NCI-H82 treated with DMSO at 0.1 percent for 48 hours (cell line): ENCODE data around the gene PHACTR1.
"Not testable (repeated sequence)": the region's sequence is repeated elsewhere in the genome, so short reads cannot be mapped to it uniquely, and the experiment has no call there.

ENCODE experiments used
- DNase-seq: peaks from one replicate; lab custom pipeline; 2025; ENCODE audit not compliant: unreplicated experiment; lab: John Stamatoyannopoulos, UW

The PHACTR1 gene

GRCh38 chr6:12748815-12749521 lies 32.4 kb downstream of the PHACTR1 start:
- DNase-seq: no peak

GRCh38 chr6:12749531-12750379 lies 33.2 kb downstream of the PHACTR1 start:
- peak; percentile 14 for DNase-seq

GRCh38 chr6:12750416-12750815 lies 33.8 kb downstream of the PHACTR1 start:
- DNase-seq: no peak

DNA sequence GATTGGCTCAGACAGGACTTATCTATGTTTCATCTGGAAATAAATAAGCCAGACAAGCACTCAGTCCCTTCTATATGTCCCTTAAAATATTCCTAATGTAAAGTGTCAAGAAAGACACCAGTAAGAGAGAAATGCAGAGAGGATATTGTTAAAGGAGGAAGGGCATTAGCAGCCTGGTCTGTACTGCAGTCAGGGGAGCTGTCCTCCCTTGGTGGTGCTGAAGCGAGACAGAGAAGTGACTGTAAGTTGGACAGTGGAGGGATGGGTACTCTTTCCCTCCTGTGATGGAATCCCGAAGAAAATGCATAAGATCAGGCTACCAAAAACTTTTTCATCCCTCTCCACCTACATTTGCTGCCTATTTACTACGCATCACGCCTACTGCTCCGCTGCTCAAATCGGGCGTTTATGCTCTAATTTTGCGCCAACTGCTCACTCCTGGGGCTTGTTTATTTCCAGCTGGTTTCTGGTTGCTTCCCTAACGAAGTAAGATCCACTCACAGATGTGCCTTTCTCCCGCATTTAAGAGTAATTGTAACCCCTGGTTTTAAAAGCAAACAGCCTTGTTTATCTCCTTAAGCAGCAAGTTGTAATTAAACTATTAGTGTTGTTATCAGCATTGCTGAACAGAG lies 35.2 kb downstream of the PHACTR1 start:
- peak; percentile 6 for DNase-seq

- no peak for DNase-seq
These were observed 36.5 kb downstream of the PHACTR1 start for GRCh38 chr6:12753036-12753435.

GRCh38 chr6:12760226-12760625 lies 43.7 kb downstream of the PHACTR1 start:
- no peak for DNase-seq

DNA sequence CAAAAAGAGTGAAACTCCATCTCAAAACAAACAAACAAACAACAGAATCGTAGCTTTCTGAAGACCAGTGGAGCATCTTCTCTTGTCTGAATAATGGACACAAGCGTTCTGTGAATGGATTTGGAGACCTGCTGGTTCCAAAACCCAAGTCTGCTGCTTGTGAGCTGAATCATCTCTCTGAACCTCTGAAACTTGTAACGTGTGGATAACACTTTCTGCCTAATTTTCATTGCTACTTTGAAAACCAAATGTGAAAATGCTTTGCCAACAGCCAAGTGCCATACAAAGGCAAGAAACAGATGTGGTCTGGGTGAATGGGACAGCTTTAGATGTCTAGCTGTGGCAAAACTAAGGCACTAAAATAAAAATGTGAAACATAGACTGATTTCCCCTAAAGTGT lies 44.3 kb downstream of the PHACTR1 start:
- no peak for DNase-seq

DNA sequence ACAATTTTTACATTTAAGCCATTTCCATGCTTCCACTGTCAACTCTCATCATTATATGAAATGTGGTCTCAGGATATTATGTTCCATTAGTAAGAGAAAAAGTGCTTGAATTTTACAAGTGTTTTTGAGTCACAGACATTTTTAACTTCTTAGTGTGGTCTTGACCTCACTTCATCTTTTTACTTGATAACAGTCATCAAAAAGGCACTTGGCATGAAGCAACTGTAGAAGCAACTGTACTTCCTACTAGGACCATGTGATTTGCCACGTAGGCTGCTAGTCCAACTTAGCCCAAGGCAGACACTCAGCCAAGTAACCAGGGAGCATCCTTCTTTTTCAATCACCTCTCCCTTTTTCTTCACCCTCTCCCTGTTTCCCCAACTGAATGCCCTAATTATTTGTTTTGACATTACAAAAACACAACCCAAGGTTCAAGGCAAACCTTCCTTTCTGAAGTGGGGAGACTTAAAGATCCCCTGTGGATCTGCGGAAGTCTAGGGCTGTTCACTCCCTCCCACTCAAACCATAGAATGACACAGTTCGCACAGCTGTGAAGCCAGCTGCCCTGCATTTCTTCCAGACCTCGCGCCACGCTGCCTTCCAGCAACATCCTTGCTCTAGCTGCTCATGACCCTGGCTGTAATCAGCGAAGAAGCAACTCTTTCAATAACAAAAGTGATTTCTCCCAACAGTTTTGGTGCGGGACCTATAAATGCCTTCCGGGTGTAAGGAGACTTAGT lies 45.0 kb downstream of the PHACTR1 start:
- DNase-seq: no peak

- not testable (repeated sequence) for DNase-seq
These were observed 46.3 kb downstream of the PHACTR1 start for GRCh38 chr6:12762731-12763434.

- DNase-seq: no peak
These were observed 49.8 kb downstream of the PHACTR1 start for GRCh38 chr6:12766365-12766764.

DNA sequence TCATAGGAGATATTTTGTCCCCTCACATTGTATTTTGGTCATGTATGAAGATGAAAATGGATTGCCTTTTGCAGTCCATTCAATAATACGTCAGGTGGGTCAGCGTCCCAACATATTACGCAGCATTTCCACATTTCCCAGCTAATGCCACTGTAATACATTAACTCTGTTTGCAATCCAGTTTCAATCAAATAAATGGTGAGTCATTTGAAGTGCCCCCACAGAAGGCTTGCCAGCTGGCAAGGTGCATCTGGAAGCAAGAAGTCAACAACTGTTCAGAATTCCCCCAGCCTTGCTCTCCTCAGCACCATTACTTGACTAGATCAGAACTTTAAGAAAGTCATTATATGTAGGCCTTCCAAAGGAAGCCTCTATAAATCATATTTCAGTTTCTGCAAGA lies 50.4 kb downstream of the PHACTR1 start:
- no peak for DNase-seq

DNA sequence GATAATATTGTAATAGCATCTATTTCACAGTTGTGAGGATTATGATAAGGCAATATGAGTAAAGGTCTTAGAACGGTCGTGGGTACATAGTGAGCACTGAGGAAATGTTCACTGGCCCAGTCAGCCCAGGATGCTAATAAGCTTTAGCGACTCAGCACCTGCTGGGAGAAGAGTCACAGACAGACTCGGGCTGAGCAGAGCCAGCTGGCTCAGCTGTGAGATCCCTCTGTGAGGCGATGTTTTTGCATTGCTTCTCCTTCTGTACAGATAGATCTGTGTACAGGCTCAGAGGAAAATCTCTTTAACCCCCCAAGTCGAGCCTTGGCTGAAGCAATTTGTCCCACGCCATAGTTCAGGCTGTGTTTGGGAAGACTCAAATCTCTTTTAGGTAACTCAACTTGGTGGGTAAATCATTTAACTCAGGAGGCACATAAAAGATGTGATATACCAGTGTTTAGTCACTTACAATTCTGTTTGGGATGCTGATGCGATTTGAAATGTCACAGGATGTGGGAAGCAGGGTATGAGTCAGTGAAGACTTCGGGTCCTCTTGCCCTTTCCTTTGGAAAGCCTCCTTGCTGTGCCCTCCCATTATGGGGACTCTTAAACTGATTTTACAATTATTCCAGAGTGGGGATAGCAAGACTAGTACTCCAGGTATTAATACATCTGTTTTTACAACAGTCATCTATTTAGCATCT lies 53.1 kb downstream of the PHACTR1 start:
- peak; percentile 57 for DNase-seq

- no peak for DNase-seq
These were observed 55.8 kb downstream of the PHACTR1 start for GRCh38 chr6:12772416-12772815.

- no peak for DNase-seq
These were observed 59.7 kb downstream of the PHACTR1 start for GRCh38 chr6:12776291-12776690.

GRCh38 chr6:12779772-12780171 lies 63.2 kb downstream of the PHACTR1 start:
- DNase-seq: no peak

GRCh38 chr6:12782136-12782535 lies 65.6 kb downstream of the PHACTR1 start:
- DNase-seq: no peak

DNA sequence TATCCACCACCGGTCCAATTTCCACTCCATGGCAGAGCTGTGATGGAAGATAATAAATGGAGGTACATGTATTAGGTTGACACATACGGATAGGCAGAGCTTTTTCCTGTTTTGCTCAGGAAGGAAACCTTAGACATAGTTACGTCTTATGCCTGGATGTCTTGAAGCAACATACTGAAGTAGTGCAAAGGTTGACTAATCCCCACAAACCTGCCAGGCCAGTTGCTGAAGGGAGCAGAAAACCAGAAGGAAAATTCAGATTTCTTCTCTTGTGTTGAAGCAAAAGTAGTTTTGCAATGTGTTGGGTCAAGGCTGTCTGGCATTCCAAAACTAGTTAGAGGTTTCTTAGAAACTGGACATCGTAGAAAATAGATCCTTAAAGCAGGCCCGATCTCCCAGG lies 68.7 kb downstream of the PHACTR1 start:
- DNase-seq: no peak

DNA sequence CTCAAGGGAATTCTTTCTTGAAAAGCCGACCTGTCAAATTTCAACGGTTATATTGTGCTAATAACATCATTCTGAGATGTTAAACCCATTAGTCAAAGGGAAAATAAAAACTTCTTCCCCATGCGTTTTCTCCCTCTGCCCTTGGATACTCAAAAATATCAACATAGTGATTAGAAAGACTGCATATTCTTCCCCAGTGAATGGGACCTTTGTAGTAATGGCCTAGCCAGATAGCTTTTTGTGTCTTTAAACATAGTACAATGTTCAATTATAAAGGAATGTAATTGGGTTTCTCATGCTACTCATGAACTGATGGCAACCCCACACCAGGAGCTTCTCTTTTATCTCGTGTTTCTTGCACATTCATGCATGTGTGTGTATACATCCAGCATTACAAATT lies 69.4 kb downstream of the PHACTR1 start:
- DNase-seq: no peak

DNA sequence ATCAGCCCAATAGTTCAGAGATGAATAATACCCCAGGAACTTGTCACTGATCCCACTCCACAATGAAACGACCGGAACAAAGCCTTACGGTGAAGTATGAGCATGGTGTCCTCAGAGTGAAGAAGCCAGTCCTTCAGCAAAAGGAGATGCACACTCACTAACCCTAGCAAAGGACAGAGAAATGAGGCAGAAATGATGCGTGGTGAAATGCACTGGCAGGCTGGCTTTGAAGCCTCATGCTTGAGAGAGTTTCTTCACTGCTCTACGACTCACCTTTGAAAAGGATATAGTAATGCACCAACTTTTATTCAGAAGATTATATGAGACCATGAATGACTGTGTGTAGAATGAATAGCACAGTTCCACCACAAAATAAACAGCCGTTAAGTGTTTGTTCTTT lies 74.8 kb downstream of the PHACTR1 start:
- no peak for DNase-seq

DNA sequence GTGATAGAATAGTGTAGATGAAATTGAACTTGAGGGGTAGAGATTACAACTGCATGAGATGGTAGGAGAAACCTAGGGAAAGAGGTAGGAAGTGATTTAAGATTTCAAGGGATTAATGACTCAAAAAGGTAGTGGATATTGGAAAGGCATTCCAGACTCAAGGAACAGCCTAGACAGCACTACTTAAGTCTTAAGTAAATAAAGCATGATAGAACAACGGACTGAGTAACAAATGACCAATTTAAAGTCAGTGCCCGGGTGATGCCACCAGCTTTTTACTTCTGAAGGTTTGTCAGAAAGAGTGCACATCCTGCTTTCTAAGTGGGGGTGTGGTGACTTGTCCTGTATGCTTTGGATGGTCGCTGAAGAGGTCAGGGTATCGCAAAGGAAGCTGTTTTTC lies 81.8 kb downstream of the PHACTR1 start:
- no peak for DNase-seq
